IPS-11a (cell line): ENCODE data around the gene SPATA1.
"Not testable (repeated sequence)": the region's sequence is repeated elsewhere in the genome, so short reads cannot be mapped to it uniquely, and the experiment has no call there.

Experiments used
- H3K4me3 ChIP-seq: one replicate; pipeline ENCODE4 v1.5.1; 2013; ENCODE audit warnings: low read depth, low read length, control low read depth

The SPATA1 gene

GRCh38 chr1:84506002-84506728 lies at the start of gene SPATA1, which contains the start of gene GNG5:
Gene SPATA1, plus strand, starts transcription at chr1:84506386. Its CDS starts 9,974 bp downstream, at chr1:84516360.
Gene GNG5, minus strand, starts transcription at chr1:84506581. Its CDS starts 490 bp downstream, at chr1:84506091.
- peak within 1 kb of the TSS; percentile 84 for H3K4me3 ChIP-seq

DNA sequence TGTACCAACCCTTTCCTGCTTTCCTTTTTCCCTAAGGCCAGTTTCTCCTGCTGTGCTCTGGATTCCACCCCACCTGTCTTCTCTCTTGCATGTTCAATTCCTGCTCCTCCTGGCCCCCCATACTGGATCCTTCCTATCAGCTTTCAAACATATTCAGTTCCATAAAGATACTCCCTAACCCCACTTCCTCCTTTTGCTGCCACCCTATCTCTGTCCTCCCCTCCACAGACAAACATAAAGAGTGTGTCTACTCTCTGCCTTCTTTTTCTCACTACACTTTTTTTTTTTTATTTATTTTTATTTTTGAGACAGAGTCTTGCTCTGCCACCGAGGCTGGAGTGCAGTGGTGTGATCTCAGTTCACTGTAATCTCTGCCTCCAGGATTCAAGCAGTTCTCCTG lies 44.1 kb upstream of the SPATA1 start:
- H3K4me3 ChIP-seq = no peak overlapping the region

DNA sequence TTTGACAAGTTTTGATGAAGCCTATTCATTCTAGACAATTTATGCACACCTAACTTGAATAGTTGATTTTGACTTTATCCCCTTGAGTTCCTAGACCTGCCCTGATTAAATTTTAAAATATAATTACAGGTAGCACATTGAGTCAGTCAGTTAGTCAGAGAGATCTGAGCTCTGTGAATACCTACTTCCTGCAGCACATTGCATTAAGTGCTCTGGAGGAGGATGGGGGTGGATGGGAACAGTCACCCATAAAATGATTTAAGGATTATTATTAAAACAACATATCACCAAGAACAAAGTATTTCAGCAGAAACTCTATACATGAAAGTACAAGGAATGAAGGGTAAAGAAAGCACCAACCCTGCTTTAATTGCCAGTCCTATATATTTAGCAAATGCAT lies 38.9 kb upstream of the SPATA1 start:
- H3K4me3 ChIP-seq = no peak overlapping the region

DNA sequence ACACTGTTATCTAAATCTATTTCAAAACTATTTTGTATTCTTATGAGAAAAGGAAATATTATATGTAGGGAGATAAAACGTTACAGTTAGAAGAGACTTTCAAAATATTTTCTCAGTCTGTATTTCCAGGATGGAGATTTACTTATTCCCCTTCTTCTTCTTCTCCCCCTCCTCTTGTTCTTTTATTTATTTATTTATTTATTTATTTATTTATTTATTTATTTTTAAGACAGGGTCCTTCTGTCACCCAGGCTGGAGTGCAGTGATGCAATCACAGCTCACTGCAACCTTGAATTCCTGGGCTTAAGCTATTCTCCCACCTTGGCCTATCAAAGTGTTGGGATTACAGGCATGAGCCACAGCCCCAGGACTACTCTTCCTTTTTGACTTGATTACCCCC lies 30.0 kb upstream of the SPATA1 start:
- H3K4me3 ChIP-seq = no peak overlapping the region

DNA sequence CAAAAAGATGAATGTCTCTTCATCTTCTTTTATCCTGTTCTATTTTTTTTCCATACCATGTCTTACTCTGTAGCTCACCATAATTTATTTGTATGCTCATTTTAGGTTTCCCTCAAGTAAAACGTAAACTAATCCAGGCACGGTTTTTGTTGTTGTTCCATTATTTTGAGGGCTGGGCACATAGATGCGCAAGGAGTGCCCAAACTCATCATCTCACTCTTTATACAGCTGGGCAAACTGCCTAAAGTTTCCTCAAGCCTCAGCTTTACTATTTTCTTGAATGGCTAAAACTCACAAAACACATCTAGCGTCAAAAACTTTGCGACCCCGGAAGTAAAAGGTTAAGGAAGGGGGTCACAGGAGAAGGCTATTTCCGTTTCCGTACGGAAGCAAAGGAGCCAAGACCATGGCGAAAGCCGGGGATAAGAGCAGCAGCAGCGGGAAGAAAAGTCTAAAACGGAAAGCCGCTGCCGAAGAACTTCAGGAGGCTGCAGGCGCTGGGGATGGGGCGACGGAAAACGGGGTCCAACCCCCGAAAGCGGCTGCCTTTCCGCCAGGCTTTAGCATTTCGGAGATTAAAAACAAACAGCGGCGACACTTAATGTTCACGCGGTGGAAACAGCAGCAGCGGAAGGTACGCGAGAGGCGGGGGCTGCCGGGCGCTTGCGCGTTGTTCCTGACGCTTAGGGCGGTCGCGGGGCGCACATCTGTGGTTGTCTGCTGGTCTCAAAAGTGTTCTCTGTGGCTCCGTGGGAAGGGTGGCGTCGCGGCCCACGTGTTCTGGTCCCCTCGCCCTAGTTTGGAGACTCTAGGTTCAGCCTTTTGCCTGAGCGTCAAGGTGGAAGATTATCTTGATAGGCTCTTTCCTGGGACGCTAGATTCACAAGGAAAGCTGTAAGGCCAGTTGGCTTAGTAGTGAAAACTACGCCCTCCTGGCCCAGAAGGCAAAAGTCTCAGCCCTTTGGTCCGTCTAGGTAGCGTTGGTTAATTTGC lies 27.0 kb upstream of the SPATA1 start, which contains the start of gene RPF1:
Gene RPF1 (plus strand): TSS at position 391 of the 993 bp plus-strand sequence. CDS start 16 bp downstream, at position 407.
- H3K4me3 ChIP-seq = peak within 1 kb of the TSS; percentile 74

DNA sequence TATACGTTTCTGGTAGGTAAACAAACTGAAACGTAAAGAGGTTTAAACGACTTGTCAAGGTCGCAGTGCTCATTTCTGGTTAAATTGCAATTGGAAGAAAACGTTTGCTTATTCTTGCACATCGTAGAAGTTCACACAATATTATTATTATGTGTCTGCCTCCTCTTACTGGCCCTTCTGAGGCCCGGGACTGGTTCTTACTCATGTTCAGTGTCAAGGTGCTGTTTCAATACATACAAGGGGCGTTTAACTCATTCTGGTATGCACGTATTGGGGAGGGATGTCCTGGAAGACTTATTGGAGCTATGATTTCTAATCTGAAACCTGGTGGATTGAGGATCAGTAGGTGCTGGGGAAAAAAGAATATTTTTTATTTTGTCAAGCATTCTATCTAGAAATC lies 26.2 kb upstream of the SPATA1 start:
- peak overlapping the region; percentile 74 for H3K4me3 ChIP-seq

GRCh38 chr1:84480650-84481049 lies 25.5 kb upstream of the SPATA1 start:
- H3K4me3 ChIP-seq = no peak overlapping the region

DNA sequence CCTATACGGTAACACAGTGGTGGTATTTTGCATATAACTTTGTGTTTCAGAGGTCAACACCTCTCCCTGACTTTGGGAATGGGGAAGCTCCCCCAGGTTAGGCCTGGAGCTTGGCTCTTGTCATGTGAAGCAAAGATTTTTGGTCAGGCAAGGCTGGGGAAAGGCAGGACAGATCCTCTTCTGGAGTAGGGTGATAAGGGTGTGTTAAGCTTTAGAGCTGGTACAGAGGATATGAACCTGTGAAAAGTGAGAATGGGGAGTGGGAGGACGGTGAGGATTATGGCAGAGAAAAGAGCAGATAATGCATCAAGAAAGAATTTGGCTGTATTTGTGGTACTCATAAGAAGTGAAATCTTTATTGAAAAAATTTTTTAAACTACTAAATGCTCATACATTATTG lies 24.9 kb upstream of the SPATA1 start:
- H3K4me3 ChIP-seq = no peak overlapping the region

DNA sequence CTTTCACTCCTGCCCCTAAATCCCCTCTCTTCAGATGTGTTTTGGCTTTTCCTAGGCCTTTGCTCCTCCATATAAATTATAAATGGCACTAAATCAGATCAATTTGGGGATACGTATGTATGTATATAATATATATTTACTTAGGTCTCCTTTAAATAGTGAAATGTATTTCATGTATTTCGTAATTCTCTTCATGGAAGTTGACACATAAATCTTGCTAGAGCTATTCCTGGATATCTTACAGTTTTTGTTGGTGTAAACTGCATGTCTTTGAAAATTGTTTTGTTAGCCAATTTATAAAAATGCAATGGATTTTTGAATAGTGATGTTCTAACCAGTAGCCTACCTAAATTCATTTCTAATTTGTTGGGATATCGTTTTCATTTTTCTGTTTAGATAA lies 18.1 kb upstream of the SPATA1 start:
- H3K4me3 ChIP-seq = no peak overlapping the region

DNA sequence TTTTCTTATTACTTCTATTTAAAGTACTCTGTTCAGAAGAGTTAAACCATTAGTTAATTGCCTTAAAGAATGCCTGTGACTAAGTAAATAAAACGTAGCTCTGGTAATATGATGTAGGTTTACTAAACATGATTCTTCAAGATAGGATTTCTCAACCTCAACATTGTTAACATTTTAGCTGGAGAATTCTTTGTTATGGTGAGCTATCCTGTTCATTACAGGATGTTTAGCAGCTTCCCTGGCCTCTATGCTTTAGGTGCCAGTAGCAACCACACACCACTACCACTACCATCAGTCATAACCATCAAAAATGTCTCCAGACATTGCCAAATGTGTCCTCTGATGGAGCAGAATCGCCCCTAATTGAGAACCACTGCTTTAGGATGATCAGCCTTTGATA lies 16.4 kb upstream of the SPATA1 start:
- no peak overlapping the region for H3K4me3 ChIP-seq

DNA sequence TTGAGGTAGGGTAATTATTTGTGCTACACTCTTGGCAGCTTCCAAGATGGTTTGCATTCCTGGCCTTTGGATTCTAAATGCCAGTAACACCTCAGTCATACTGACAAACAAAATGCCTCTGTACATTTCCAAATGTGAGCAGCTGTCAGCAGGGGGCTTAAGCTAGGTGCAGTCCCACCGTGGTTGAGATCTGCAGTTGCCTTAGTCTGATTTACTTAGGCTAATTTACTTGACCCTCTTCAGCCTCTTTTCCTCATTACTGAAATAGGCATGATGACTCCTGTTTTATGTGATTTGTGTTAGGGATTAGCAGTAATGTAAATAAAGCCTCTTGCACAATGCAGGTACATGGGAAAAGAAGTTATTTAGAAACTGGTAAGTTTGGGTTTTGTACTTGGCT lies 13.5 kb upstream of the SPATA1 start:
- no peak overlapping the region for H3K4me3 ChIP-seq

GRCh38 chr1:84493747-84494146 lies 12.4 kb upstream of the SPATA1 start:
- H3K4me3 ChIP-seq = no peak overlapping the region

DNA sequence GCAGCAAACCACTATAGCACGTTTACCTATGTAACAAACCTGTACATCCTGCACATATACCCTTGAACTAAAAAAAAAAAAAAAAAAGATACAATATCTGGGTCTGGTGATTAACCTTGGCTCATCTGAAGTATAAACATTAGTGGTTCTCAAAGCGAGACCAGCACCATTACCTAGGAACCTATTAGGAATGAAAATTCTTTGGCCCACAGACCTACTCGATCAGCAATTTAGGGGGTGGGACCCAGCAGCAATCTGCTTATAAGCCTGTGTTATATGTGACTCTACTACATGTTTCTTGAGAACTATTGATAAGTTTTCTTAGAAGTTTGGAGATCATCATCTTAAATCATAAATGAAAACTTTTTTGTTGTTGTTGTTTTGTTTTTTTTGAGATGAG lies 9.7 kb upstream of the SPATA1 start:
- H3K4me3 ChIP-seq = no peak overlapping the region

DNA sequence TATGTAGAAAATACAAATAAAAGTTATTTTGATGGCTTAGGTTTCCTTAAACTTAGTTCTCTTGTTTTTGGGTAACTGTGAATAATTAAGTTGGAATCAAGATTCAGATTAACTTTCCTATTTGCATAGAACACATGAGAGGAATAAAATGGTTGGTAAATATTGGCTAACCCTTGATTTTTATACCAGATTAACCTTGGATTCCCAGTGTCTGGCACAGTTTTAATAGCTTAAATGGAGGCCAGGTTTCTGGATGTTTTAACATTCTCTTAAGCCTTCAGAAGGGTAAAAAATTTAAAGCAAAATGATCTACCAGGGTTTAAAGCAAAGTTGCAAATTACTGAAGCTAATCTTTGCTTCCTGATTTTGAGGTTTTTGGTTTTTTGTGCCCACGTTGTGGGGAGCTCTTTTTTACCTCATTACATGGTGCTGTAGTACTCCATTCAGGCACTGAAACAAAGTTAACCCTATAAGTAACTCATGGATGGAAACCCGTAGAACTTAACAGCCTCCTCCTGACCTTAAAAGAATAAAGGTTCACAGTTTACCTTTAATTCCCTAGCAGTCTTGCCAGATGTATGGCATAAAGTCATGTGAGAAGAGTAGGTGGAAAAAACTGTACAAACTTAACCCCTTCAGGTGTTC lies 8.4 kb upstream of the SPATA1 start:
- H3K4me3 ChIP-seq = no peak overlapping the region

DNA sequence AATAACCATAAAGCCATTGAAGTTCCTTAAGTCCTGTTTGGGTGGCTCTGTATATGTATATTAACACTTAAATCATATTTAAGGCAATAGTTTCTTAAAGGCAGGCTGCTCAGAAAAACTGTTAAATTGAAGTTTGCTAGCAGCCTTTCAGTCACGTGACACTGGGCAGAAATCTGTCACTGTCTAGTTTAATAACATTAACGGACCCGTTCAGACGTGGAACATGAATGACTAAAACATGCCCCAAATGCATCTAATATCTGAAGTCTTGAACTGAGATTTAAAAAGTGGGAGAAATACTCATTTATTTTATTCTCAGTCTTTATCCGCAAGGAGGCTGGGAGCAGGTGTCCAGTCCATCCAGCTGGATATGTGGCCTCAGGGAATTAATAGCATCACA lies 3.3 kb upstream of the SPATA1 start:
- H3K4me3 ChIP-seq = no peak overlapping the region

DNA sequence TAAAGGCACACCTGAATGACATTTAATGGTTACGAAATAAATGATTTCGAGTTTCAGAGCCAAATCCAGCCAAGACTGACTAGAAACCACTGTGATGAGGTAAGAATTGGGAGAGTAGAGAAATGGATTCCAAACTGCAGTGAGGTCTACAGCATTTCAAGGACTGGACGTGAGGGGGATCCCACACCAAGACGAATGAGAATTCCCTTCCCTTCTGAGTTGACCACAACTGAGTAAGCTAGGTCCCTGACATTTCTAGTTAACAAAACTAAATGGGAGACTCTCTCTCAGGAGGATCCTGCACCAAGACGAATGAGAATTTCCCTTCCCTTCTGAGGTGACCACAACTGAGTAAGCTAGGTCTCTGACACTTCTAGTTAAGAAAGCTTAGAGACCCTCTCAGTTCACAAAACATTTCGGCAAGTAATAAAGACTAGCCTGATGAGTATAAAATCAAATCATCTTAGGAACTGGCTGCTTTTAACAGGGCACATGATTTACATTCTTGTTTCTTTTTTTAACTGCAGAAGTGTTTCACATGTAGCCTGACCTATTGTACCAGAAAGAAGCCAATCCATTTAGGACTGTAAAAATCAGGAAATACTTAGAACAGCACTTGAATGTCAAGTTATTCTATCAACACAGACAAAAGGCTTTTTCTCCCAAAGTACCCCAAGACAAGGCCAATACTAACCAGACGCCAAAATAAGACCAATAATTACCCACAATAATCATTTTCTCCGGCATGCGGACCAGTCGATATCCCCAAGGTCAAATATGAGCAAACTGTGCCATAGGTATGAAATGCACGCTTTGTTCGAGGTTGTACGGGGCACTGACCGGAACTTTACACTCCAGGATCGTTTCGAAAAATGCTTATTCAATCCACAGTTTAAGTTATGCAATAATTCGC lies 1.4 kb upstream of the SPATA1 start:
- peak overlapping the region; percentile 84 for H3K4me3 ChIP-seq

DNA sequence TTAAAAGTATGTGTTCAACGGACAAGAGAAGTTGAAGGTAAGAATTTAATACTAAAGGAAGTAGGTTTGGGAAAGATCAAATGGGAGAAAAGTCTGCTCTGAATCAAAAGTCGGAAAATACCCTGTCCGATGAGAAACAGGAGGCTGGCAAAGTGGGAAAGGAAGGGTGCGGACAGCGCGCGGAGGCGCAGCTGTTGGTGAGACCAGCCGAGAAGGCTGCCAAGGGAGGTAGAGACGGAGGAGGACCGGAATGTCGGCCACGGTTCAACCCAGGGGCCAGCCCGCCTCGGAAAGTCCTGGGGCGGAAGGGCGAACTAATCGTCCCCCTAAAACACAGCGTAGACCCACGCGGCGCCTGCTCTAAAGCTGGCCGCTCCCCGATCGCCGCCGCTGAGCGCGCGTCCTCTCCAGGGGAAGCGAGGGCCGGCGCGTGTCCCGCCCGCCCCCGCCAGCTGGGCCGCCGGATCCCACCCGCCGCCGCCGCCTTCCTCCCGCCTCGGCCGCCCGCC lies 639 bp upstream of the SPATA1 start:
- H3K4me3 ChIP-seq = peak overlapping the region; percentile 84

DNA sequence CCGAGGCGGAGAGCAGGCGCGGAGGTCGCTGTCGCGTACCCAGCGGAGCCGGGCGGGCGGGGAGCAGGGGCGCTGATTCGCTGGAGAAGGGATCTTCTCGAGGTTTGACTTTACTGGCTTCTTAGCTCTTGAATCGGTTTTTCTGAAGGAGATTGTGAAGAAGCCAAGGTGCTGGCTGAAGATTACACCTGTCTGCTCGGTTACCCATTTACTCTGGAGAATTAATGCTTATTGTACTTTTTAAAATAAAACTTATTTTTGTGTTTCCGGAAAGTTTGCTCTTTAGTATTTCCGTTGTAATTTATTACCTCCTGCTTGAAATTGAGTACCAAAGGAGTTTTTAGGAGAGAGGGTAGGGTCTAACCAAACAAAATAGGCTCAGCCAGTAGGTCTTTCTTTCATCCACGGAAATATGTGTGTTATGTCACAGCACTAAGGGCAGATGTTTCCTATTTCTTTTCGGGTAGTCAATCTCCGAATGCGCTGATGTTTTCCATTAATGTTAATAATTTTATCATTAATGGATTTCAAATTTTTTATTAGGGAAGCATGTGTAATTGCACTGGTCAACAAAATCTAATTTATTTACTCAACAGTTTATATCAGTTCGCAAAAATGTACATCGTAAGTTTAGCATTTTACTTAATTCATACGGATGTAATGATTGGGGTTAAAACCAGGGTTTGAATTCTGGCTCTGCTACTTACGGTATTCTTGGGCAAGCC lies 705 bp downstream of the SPATA1 start:
- H3K4me3 ChIP-seq = peak overlapping the region; percentile 84

- not testable (repeated sequence) for H3K4me3 ChIP-seq
Observed at GRCh38 chr1:84507887-84508286, 1.7 kb downstream of the SPATA1 start.
